ENCODE measurements around the gene HDGF. TPM values are rescaled to one million over a fixed set of nuclear protein-coding genes. Genes with fewer than 3 reads are reported as not detected.

Gene HDGF
- polyA plus RNA-seq, 6 donors from 2014 or later, result 19.6 to 33.8 (median 26.3) TPM

DNA sequence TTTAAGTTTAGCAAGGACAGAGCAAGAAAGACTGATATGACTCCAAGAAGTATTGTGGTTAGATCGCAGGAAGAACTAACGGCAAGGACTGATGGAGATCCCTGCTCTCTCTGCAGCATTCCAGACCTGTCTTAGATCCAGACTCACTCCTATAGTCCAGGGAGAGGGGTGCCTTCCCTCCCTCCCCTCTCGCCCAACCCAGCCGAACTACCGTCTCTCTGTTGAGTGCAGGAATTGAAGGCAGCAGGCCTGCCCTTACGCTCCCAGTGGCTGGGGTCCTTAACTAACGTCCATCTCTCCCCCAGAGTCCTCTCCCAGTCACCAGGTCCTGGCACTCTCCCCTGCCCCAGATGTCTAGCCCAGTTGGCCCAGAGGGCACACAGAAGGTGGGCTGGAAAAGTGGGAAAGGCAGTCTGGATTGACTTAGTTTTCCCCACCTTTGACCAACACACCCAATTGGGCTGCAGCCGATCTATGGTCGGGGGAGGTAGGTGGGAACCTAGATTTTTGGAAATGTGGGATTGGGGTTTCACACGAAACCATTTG is 47.2 kb downstream of the HDGF start:
- H3K27me3 Mint-ChIP-seq, result peaks cover 31 to 60% (median 44%) of the 10 kb centered on the region in 3 donors
- peaks cover 18 to 40% (median 32%) of the 10 kb centered on the region in 3 donors for H3K4me1 Mint-ChIP-seq
- no peaks in the 10 kb centered on the region for H3K9me3 Mint-ChIP-seq
- H3K27ac Mint-ChIP-seq, result no peak overlapping the region
- no peak for ATAC-seq (ENCODE audit: low read depth in 2 of 2)
- DNase-seq, result no peak
- peak overlapping the region; percentile 3 to 94 (median 84) for H3K4me3 Mint-ChIP-seq
- peaks cover 0 to 1% of the 10 kb centered on the region in 2 donors for H3K36me3 Mint-ChIP-seq

DNA sequence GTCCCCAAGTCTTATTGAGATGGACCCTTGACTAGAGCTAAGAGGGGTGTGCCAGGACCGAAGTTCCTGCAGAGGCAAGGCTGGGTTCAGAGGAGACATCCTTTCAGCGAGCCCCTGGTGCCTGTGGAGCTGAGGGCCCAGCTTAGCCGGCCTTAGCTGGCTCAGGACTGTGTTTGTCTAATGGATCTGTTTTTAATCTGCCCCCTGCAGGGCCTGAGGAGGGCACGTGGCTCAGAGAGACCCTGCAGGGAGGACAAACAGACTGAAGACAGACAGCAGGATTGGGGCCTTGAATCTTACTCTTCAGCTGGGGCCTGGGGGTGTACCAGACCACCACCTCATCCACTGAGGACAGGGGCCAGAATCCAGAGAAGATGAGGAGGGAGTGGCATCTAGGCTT is 47.7 kb downstream of the HDGF start:
- Mint-ChIP-seq H3K9me3 (no peaks in the 10 kb centered on the region), H3K36me3 (peaks cover 0 to 6% of the 10 kb centered on the region in 2 donors), H3K4me1 (peaks cover 18 to 40% (median 32%) of the 10 kb centered on the region in 3 donors), H3K27me3 (peaks cover 36 to 64% (median 49%) of the 10 kb centered on the region in 3 donors), H3K4me3 (peak overlapping the region in 5 of 8 donors; percentile 26 to 94 (median 54)), H3K27ac (no peak overlapping the region)
- ATAC-seq (ENCODE audit: low read depth in 2 of 2), result no peak
- no peak for DNase-seq

- peaks cover 0 to 9% of the 10 kb centered on the region in 2 donors for H3K36me3 Mint-ChIP-seq
- peak overlapping the region in 1 of 8 donors; percentile 94 for H3K4me3 Mint-ChIP-seq
- no peaks in the 10 kb centered on the region for H3K9me3 Mint-ChIP-seq
- DNase-seq, result no peak
- peaks cover 18 to 40% (median 31%) of the 10 kb centered on the region in 3 donors for H3K4me1 Mint-ChIP-seq
- peak overlapping the region in 1 of 6 donors; percentile 69 for H3K27ac Mint-ChIP-seq
- peaks cover 39 to 67% (median 52%) of the 10 kb centered on the region in 3 donors for H3K27me3 Mint-ChIP-seq
- ATAC-seq (ENCODE audit: low read depth in 2 of 2), result no peak
Measured at GRCh38 chr1:156703336-156703735, 48.1 kb downstream of the HDGF start.

- H3K36me3 Mint-ChIP-seq, result peaks cover 0 to 19% of the 10 kb centered on the region in 2 donors
- DNase-seq (no peak), ATAC-seq (ENCODE audit: low read depth in 2 of 2) (no peak)
- peaks cover 53 to 84% (median 70%) of the 10 kb centered on the region in 3 donors for H3K27me3 Mint-ChIP-seq
- peaks cover 6 to 27% (median 20%) of the 10 kb centered on the region in 3 donors for H3K4me1 Mint-ChIP-seq
- peak overlapping the region in 1 of 6 donors; percentile 92 for H3K27ac Mint-ChIP-seq
- H3K4me3 Mint-ChIP-seq, result no peak overlapping the region
- H3K9me3 Mint-ChIP-seq, result no peaks in the 10 kb centered on the region
Measured at GRCh38 chr1:156700736-156701531, 50.5 kb downstream of the HDGF start.

DNA sequence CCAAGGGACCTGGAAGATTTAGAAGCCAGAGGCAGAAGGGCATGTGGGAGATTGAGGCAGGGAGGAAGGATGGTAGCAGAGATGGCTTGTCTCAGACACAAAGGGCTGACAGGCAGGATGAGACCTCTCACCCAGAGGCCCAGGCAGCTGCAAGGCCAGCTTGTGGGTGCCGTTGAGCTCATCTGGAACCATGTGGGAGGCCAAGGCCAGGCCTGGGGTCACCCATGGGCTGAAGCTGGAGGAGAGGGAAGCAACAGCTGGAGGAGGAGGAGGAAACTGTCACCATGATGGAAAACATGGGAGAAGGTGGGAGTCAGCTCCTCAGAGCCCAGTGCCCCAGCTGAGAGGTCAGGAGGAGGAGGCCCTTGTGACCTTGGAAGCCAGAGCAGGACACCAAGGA is 52.5 kb downstream of the HDGF start:
- no peaks in the 10 kb centered on the region for H3K9me3 Mint-ChIP-seq
- H3K36me3 Mint-ChIP-seq, result peaks cover 0 to 26% of the 10 kb centered on the region in 2 donors
- ATAC-seq (ENCODE audit: low read depth in 2 of 2) (no peak), DNase-seq (no peak)
- H3K27ac Mint-ChIP-seq, result no peak overlapping the region
- peaks cover 47 to 78% (median 72%) of the 10 kb centered on the region in 3 donors for H3K27me3 Mint-ChIP-seq
- no peak overlapping the region for H3K4me3 Mint-ChIP-seq
- H3K4me1 Mint-ChIP-seq, result peaks cover 0 to 8% (median 2%) of the 10 kb centered on the region in 3 donors

DNA sequence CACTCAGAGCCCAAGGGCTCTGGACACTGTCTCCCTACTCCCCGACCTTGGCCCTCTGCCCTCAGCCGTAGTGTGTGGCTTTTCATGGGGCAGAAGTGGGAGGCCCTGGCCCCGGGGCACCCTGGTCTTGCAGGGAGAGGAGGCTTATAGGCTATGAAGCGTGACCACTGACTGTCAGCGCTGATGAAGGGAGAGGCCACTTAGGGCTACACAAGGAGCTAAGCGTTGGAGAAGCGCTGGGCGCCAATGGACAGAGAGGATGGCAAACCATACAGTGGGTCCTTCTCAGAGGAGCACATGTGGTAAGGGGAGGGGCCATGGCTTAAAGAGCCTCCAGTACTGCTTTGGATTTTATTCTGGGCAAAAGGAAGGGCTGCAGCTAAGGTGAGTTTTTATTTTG is 54.0 kb downstream of the HDGF start:
- H3K4me1 Mint-ChIP-seq, result peaks cover 5 to 12% (median 7%) of the 10 kb centered on the region in 3 donors
- peaks cover 46 to 78% (median 74%) of the 10 kb centered on the region in 3 donors for H3K27me3 Mint-ChIP-seq
- H3K9me3 Mint-ChIP-seq, result no peaks in the 10 kb centered on the region
- H3K27ac Mint-ChIP-seq, result no peak overlapping the region
- peaks cover 0 to 26% of the 10 kb centered on the region in 2 donors for H3K36me3 Mint-ChIP-seq
- peak overlapping the region in 1 of 8 donors; percentile 56 for H3K4me3 Mint-ChIP-seq
- no peak for DNase-seq
- ATAC-seq (ENCODE audit: low read depth in 2 of 2), result no peak

DNA sequence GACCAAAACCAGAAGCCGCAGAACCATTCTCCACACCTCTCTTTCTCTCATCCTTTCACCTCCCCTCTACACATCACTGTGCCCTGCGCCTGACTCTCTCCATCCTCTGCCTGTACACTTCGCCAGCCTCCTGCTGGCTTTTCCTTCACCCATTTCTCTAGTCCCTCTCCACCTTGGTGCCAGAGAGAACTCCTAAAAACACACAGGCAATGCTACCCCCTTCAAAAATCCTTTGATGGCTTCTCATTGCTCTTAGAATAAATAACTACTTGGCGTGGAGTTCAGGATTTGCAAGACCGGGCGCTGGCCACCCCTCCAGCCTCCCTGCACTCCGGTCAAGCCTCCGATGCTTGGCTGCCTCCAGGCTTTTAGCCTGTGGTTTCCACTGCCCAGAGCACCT is 54.7 kb downstream of the HDGF start:
- Mint-ChIP-seq H3K4me1 (peaks cover 13 to 19% (median 14%) of the 10 kb centered on the region in 3 donors), H3K36me3 (peaks cover 0 to 26% of the 10 kb centered on the region in 2 donors), H3K27ac (peak overlapping the region in 1 of 6 donors; percentile 48), H3K9me3 (no peaks in the 10 kb centered on the region), H3K4me3 (peak overlapping the region in 1 of 8 donors; percentile 17), H3K27me3 (peaks cover 53 to 83% (median 81%) of the 10 kb centered on the region in 3 donors)
- no peak for DNase-seq
- ATAC-seq (ENCODE audit: low read depth in 2 of 2), result no peak

- Mint-ChIP-seq H3K36me3 (peaks cover 0 to 29% of the 10 kb centered on the region in 2 donors), H3K27me3 (peaks cover 54 to 84% (median 77%) of the 10 kb centered on the region in 3 donors), H3K4me1 (peaks cover 15 to 23% (median 21%) of the 10 kb centered on the region in 3 donors), H3K9me3 (no peaks in the 10 kb centered on the region), H3K4me3 (no peak overlapping the region), H3K27ac (no peak overlapping the region)
- DNase-seq (no peak), ATAC-seq (ENCODE audit: low read depth in 2 of 2) (no peak)
Measured at GRCh38 chr1:156694690-156694962, 56.8 kb downstream of the HDGF start.

- peaks cover 51 to 84% (median 77%) of the 10 kb centered on the region in 3 donors for H3K27me3 Mint-ChIP-seq
- peaks cover 0 to 30% of the 10 kb centered on the region in 2 donors for H3K36me3 Mint-ChIP-seq
- no peak overlapping the region for H3K27ac Mint-ChIP-seq
- DNase-seq (no peak), ATAC-seq (ENCODE audit: low read depth in 2 of 2) (no peak)
- H3K4me1 Mint-ChIP-seq, result peaks cover 18 to 27% (median 26%) of the 10 kb centered on the region in 3 donors
- H3K9me3 Mint-ChIP-seq, result no peaks in the 10 kb centered on the region
- H3K4me3 Mint-ChIP-seq, result no peak overlapping the region
Measured at GRCh38 chr1:156693848-156694689, 57.4 kb downstream of the HDGF start.

DNA sequence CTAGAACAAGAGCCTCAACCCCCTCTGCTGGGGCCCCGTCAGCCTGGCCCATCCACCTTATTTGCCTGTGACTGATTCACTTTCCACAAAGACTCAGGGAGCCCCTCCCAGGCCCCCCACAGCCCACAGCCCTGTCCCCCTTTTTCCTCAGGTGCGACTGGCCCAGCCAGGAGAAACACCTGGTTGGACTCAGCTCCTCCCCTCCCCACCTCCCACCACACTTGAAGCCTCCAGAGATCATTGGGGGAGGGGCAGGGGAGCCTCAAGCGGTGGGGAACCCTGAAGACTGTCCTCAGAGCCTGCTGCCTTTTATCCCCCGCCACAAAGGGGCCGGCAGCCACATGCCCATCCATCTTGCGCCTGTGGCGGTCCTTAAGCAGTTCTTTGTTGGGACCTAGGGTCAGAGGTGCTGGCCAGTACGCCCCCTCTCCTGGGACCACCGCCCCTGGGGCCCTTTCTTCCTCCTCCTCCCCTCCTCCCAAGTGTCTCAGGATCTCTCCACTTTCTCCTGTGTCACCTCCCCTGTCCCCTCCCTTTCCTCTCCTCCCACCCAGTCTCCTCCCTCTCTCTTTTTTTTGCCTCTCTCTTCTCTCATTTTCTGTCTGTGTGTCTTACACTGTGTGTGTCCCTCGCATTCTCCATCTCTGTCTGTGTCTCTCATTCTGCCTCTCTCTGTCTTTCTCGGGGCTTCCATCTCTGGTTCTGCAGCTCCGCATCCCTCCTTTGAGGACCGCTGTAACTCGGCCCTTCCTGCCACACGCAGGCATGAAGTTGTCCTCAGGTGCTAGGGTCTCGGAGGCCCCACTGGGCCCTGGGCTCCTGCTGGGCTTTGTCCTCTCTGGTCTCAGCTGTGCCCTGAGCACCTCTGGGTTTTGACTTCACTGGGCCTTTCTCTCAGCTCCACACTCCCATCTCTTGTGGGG is 58.3 kb downstream of the HDGF start:
- Mint-ChIP-seq H3K27ac (peak overlapping the region in 1 of 6 donors; percentile 3), H3K36me3 (peaks cover 0 to 24% of the 10 kb centered on the region in 2 donors), H3K4me3 (peak overlapping the region in 1 of 8 donors; percentile 66), H3K27me3 (peaks cover 53 to 84% (median 75%) of the 10 kb centered on the region in 3 donors), H3K9me3 (no peaks in the 10 kb centered on the region), H3K4me1 (peaks cover 18 to 32% (median 26%) of the 10 kb centered on the region in 3 donors)
- peak in 1 of 2 donors; percentile 8 for ATAC-seq (ENCODE audit: low read depth in 2 of 2)
- no peak for DNase-seq

- peaks cover 18 to 32% (median 26%) of the 10 kb centered on the region in 3 donors for H3K4me1 Mint-ChIP-seq
- H3K36me3 Mint-ChIP-seq, result peaks cover 0 to 24% of the 10 kb centered on the region in 2 donors
- H3K27me3 Mint-ChIP-seq, result peaks cover 50 to 79% (median 73%) of the 10 kb centered on the region in 3 donors
- H3K27ac Mint-ChIP-seq, result peak overlapping the region in 3 of 6 donors; percentile 26 to 67 (median 61)
- peak overlapping the region in 1 of 8 donors; percentile 66 for H3K4me3 Mint-ChIP-seq
- H3K9me3 Mint-ChIP-seq, result no peaks in the 10 kb centered on the region
- ATAC-seq (ENCODE audit: low read depth in 2 of 2) (no peak), DNase-seq (no peak)
Measured at GRCh38 chr1:156692441-156692924, 59.0 kb downstream of the HDGF start.

All from naive B cell (primary cell).